ENCODE data around the gene TEX54. TPM values are rescaled to one million over a fixed set of nuclear protein-coding genes. Genes with fewer than 3 reads are reported as not detected.

Gene TEX54
- total and polyA plus RNA-seq, 2 of the 13 experiments (the other 11 are each of a cell fraction or from before 2014, with no cell fraction given) = not detected

DNA sequence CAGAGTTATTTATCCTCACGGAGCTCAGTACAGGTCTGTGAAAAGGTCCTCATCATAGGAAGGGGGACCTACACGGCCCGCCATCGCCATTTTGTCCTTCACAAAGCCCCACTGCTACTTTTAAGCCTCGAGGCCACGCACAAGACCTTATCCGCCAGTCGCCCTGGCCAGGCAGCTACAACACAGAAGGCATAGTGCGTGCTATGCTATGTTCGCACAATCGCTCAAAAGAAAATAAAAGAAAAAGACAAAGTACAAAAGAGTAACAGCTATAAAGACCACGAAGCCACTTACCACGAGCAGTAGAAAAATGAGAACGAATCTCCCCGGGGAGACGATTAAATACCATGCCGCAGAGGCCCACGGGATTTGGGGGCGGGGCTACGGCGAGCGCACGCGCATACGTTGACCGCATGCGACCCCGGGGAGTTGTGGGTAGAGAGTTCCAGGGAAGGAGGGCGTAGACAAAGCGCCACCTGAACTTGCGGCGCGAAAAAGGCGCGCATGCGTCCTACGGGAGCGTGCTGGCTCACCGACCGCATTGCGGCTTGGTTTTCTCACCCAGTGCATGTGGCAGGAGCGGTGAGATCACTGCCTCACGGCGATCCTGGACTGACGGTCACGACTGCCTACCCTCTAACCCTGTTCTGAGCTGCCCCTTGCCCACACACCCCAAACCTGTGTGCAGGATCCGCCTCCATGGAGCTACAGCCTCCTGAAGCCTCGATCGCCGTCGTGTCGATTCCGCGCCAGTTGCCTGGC is 23.1 kb upstream of the TEX54 start (continued):
- TF ChIP-seq, protein P1, sequence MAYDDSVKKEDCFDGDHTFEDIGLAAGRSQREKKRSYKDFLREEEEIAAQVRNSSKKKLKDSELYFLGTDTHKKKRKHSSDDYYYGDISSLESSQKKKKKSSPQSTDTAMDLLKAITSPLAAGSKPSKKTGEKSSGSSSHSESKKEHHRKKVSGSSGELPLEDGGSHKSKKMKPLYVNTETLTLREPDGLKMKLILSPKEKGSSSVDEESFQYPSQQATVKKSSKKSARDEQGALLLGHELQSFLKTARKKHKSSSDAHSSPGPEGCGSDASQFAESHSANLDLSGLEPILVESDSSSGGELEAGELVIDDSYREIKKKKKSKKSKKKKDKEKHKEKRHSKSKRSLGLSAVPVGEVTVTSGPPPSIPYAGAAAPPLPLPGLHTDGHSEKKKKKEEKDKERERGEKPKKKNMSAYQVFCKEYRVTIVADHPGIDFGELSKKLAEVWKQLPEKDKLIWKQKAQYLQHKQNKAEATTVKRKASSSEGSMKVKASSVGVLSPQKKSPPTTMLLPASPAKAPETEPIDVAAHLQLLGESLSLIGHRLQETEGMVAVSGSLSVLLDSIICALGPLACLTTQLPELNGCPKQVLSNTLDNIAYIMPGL (CRISPR knock-in tag; IDR thresholded peaks at IDR 0.05; ENCODE audit: borderline replicate concordance in 1 of 2, low read depth in 1 of 2) = peak; percentile 69 to 70; a peak in 3 of 4 replicates
- TF ChIP-seq U2AF1 (optimal IDR thresholded peaks at IDR 0.05; ENCODE audit: low read depth, low read length) = no peak
- TF ChIP-seq, protein P2, sequence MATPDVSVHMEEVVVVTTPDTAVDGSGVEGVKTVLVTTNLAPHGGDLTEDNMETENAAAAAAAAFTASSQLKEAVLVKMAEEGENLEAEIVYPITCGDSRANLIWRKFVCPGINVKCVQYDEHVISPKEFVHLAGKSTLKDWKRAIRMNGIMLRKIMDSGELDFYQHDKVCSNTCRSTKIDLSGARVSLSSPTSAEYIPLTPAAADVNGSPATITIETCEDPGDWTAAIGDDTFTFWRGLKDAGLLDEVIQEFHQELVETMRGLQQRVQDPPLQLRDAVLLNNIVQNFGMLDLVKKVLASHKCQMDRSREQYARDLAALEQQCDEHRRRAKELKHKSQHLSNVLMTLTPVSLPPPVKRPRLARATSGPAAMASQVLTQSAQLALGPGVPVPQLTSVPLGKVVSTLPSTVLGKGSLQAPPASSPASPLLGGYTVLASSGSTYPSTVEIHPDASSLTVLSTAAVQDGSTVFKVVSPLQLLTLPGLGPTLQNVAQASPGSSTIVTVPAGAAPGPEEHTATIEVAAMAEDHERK (CRISPR knock-in tag; IDR thresholded peaks at IDR 0.05; ENCODE audit: low read depth) = peak; percentile 75; the same call in 1 of the 2 replicates
- TF ChIP-seq ZNF326 (CRISPR knock-in tag; IDR thresholded peaks at IDR 0.05; ENCODE audit: borderline replicate concordance) = no peak
- no peak for TF ChIP-seq ZNF850 (CRISPR knock-in tag; conservative IDR thresholded peaks at IDR 0.05)
- peak; percentile 99 for TF ChIP-seq DR1 (CRISPR knock-in tag; IDR thresholded peaks at IDR 0.05)
- TF ChIP-seq, protein P3, sequence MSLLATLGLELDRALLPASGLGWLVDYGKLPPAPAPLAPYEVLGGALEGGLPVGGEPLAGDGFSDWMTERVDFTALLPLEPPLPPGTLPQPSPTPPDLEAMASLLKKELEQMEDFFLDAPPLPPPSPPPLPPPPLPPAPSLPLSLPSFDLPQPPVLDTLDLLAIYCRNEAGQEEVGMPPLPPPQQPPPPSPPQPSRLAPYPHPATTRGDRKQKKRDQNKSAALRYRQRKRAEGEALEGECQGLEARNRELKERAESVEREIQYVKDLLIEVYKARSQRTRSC (CRISPR knock-in tag; IDR thresholded peaks at IDR 0.05; ENCODE audit: low read depth) = 0 out of 2 replicates have a peak, but pooled peaks have one; percentile 53
- no peak; the same call in 1 of the 2 replicates for TF ChIP-seq SP2 (CRISPR knock-in tag; IDR thresholded peaks at IDR 0.05)
- TF ChIP-seq HNRNPLL (IDR thresholded peaks at IDR 0.05; ENCODE audit: low read depth, low read length, poor library complexity, severe bottlenecking) = peak; percentile 81
- TF ChIP-seq, protein P4, sequence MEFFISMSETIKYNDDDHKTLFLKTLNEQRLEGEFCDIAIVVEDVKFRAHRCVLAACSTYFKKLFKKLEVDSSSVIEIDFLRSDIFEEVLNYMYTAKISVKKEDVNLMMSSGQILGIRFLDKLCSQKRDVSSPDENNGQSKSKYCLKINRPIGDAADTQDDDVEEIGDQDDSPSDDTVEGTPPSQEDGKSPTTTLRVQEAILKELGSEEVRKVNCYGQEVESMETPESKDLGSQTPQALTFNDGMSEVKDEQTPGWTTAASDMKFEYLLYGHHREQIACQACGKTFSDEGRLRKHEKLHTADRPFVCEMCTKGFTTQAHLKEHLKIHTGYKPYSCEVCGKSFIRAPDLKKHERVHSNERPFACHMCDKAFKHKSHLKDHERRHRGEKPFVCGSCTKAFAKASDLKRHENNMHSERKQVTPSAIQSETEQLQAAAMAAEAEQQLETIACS (CRISPR knock-in tag; IDR thresholded peaks at IDR 0.05) = peak; percentile 61
- TF ChIP-seq TARDBP (CRISPR knock-in tag; IDR thresholded peaks at IDR 0.05) = peak; percentile 87
- TF ChIP-seq DNMT3B (CRISPR knock-in tag; conservative IDR thresholded peaks at IDR 0.05) = peak; percentile 99
- TF ChIP-seq, protein P5, sequence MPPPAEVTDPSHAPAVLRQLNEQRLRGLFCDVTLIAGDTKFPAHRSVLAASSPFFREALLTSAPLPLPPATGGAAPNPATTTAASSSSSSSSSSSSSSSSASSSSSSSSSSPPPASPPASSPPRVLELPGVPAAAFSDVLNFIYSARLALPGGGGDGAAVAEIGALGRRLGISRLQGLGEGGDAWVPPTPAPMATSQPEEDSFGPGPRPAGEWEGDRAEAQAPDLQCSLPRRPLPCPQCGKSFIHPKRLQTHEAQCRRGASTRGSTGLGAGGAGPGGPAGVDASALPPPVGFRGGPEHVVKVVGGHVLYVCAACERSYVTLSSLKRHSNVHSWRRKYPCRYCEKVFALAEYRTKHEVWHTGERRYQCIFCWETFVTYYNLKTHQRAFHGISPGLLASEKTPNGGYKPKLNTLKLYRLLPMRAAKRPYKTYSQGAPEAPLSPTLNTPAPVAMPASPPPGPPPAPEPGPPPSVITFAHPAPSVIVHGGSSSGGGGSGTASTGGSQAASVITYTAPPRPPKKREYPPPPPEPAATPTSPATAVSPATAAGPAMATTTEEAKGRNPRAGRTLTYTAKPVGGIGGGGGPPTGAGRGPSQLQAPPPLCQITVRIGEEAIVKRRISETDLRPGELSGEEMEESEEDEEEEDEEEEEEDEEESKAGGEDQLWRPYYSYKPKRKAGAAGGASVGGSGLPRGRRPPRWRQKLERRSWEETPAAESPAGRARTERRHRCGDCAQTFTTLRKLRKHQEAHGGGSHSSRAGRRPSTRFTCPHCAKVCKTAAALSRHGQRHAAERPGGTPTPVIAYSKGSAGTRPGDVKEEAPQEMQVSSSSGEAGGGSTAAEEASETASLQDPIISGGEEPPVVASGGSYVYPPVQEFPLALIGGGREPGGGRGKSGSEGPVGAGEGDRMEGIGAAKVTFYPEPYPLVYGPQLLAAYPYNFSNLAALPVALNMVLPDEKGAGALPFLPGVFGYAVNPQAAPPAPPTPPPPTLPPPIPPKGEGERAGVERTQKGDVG (CRISPR knock-in tag; IDR thresholded peaks at IDR 0.05; ENCODE audit: borderline replicate concordance) = 0 out of 2 replicates have a peak, but pooled peaks have one; percentile 32
- TF ChIP-seq MAZ (IDR thresholded peaks at IDR 0.05; ENCODE audit: borderline replicate concordance, low read depth, low read length) = no peak
- peak; percentile 77 for TF ChIP-seq MAZ (CRISPR knock-in tag; IDR thresholded peaks at IDR 0.05; ENCODE audit: low read depth)
- TF ChIP-seq ZNF496 (CRISPR knock-in tag; IDR thresholded peaks at IDR 0.05; ENCODE audit: insufficient replicate concordance) = no peak
- peak; percentile 79 for TF ChIP-seq PHF8 (CRISPR knock-in tag; IDR thresholded peaks at IDR 0.05)
- peak; percentile 98 for TF ChIP-seq ATF7-NPFF (CRISPR knock-in tag; IDR thresholded peaks at IDR 0.05; ENCODE audit: low read depth)
